Adrenal gland (tissue), 5 donors: ENCODE measurements around the gene SULT4A1.

Experiments
- CTCF ChIP-seq, 6 experiments: fragments of 450-650 bp in 4 of 6; fragments of 200-600 bp in 2 of 6; sonication (generic) in 1 of 6; IDR thresholded peaks; 1 replicate in 5 of 6; 2 replicates in 1 of 6; pipeline versions ENCODE4 v1.5.1 to v1.8.0; 2016 to 2021; ENCODE audit warnings: antibody characterized with exemption in 6 of 6, mild to moderate bottlenecking in 2 of 6, moderate library complexity in 1 of 6
- POLR2A ChIP-seq, 2 donors: fragments of 450-650 bp; IDR thresholded peaks; one replicate each; pipeline ENCODE4 v1.6.1; 2017; ENCODE audit warnings: antibody characterized with exemption in 2 of 2, mild to moderate bottlenecking in 2 of 2, moderate library complexity in 1 of 2
- donor health status: DM: no; HTN: no; CAD: no.

GRCh38 chr22:43862882-43863202, 529 bp upstream of the SULT4A1 start:
- TF ChIP-seq CTCF (IDR thresholded peaks at IDR 0.05) (no peak), POLR2A (IDR thresholded peaks at IDR 0.05) (no peak)
